Panc1 (cell line): ENCODE results near the gene SPTBN4. TPM values are rescaled to one million over a fixed set of nuclear protein-coding genes. Genes with fewer than 3 reads are reported as not detected.

Source experiments
- ATAC-seq: fragments of 200-7000 bp; cut with Tn5 transposase; 2 replicates; pipeline ENCODE4 v1.9.1; 2020; ENCODE audit warnings: mild to moderate bottlenecking, moderate library complexity
- BruUV-seq: library from RNA; stranded (reverse); fragments of 400-500 nt; replicated peaks from 2 replicates; lab custom pipeline; 2021; lab: Mats Ljungman, UMichigan
- CTCF ChIA-PET: fragments of 300-600 bp; sonication (Branson Sonifier 250); formaldehyde crosslinking; loops from one replicate; lab custom pipeline; 2022; ENCODE audit warnings: antibody characterized with exemption; lab: Charles Lee
- POLR2A ChIA-PET: fragments of 300-600 bp; sonication (Branson Sonifier 250); formaldehyde crosslinking; loops from one replicate; lab custom pipeline; 2022; ENCODE audit warnings: antibody characterized with exemption; lab: Charles Lee
- DNase-seq: peaks from one replicate; pipeline ENCODE4 v3.0.0-alpha.2; 2010; ENCODE audit warnings: low read depth, low spot score
- H3K27ac ChIP-seq: 2 replicates; pipeline ENCODE4 v1.5.1; 2011; ENCODE audit warnings: mild to moderate bottlenecking, low read length, inconsistent platforms
- H3K27me3 ChIP-seq: fragments of 200-500 bp; sonication (Bioruptor generic); 2 replicates; pipeline ENCODE4 v1.6.0; 2014; ENCODE audit warnings: low read length, inconsistent platforms; ENCODE audit not compliant: control insufficient read depth, insufficient read depth
- H3K36me3 ChIP-seq: fragments of 200-500 bp; sonication (Bioruptor generic); 2 replicates; pipeline ENCODE4 v1.5.1; 2014; ENCODE audit warnings: inconsistent platforms, mild to moderate bottlenecking, low read length, moderate library complexity; ENCODE audit not compliant: control insufficient read depth, insufficient read depth
- H3K4me1 ChIP-seq: 2 replicates; pipeline ENCODE4 v1.5.1; 2011; ENCODE audit warnings: inconsistent platforms, mild to moderate bottlenecking, low read length, moderate library complexity; ENCODE audit not compliant: control insufficient read depth, insufficient read depth
- H3K4me3 ChIP-seq, 2 experiments: 2 replicates each; pipeline ENCODE4 v1.5.1; 2011 to 2012; ENCODE audit warnings: low read depth in 2 of 2, low read length in 2 of 2, mild to moderate bottlenecking in 2 of 2, inconsistent platforms in 1 of 2, moderate library complexity in 1 of 2
- H3K9me3 ChIP-seq: fragments of 200-500 bp; sonication (Bioruptor generic); 2 replicates; pipeline ENCODE4 v1.5.1; 2014; ENCODE audit warnings: low read depth, mild to moderate bottlenecking, inconsistent platforms, low read length, moderate library complexity; ENCODE audit not compliant: control insufficient read depth, insufficient read depth
- POLR2AphosphoS5 ChIP-seq: IDR thresholded peaks from 2 replicates; pipeline ENCODE4 v1.6.1; 2012; ENCODE audit warnings: mild to moderate bottlenecking, low read depth, low read length, moderate library complexity
- SIN3A ChIP-seq: IDR thresholded peaks from 2 replicates; pipeline ENCODE4 v1.6.1; 2012; ENCODE audit warnings: low read depth, mild to moderate bottlenecking, low read length, moderate library complexity, borderline replicate concordance; ENCODE audit not compliant: insufficient read depth
- TCF7L2 ChIP-seq: IDR thresholded peaks from 2 replicates; pipeline ENCODE4 v1.6.1; 2011; ENCODE audit warnings: mild to moderate bottlenecking, low read depth, low read length, inconsistent platforms
- in situ Hi-C: cut with HindIII; loops from 2 replicates; pipeline ENCODE4 v1.10.0; 2016; ENCODE audit warnings: low sequenced_read_pairs, low pct_unique_long_range_greater_than_20kb
- intact Hi-C: fragments of 100-400 bp; cut with micrococcal nuclease; formaldehyde crosslinking; loops from one replicate; pipeline ENCODE4 v1.10.0; 2022; ENCODE audit not compliant: unreplicated experiment
- total RNA-seq: library from RNA; stranded (reverse); gene quantifications from one replicate; pipeline ENCODE4 v1.2.1, GENCODE V29; 2021; ENCODE audit not compliant: unreplicated experiment
- TF ChIP-seq, protein P1 (sequence below), 2 experiments: IDR thresholded peaks; 2 replicates each; pipeline ENCODE4 v1.6.1; 2011 to 2012; ENCODE audit warnings: low read depth in 2 of 2, control low read depth in 1 of 2, low read length in 1 of 2, mild to moderate bottlenecking in 1 of 2, moderate library complexity in 1 of 2; ENCODE audit not compliant: insufficient read depth in 1 of 2
- TF ChIP-seq, protein P2 (sequence below): fragments of 450-650 bp; IDR thresholded peaks from 2 replicates; pipeline ENCODE4 v1.5.1; 2017; ENCODE audit warnings: mild to moderate bottlenecking

The SPTBN4 gene
- total RNA-seq, 1 experiment from 2014 or later, result 1.2 TPM

GRCh38 chr19:40506099-40506498 is 39.3 kb downstream of the SPTBN4 start:
- TF ChIP-seq, protein P1, sequence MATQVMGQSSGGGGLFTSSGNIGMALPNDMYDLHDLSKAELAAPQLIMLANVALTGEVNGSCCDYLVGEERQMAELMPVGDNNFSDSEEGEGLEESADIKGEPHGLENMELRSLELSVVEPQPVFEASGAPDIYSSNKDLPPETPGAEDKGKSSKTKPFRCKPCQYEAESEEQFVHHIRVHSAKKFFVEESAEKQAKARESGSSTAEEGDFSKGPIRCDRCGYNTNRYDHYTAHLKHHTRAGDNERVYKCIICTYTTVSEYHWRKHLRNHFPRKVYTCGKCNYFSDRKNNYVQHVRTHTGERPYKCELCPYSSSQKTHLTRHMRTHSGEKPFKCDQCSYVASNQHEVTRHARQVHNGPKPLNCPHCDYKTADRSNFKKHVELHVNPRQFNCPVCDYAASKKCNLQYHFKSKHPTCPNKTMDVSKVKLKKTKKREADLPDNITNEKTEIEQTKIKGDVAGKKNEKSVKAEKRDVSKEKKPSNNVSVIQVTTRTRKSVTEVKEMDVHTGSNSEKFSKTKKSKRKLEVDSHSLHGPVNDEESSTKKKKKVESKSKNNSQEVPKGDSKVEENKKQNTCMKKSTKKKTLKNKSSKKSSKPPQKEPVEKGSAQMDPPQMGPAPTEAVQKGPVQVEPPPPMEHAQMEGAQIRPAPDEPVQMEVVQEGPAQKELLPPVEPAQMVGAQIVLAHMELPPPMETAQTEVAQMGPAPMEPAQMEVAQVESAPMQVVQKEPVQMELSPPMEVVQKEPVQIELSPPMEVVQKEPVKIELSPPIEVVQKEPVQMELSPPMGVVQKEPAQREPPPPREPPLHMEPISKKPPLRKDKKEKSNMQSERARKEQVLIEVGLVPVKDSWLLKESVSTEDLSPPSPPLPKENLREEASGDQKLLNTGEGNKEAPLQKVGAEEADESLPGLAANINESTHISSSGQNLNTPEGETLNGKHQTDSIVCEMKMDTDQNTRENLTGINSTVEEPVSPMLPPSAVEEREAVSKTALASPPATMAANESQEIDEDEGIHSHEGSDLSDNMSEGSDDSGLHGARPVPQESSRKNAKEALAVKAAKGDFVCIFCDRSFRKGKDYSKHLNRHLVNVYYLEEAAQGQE (IDR thresholded peaks at IDR 0.05; ENCODE audit: insufficient read depth in 1 of 2, low read depth in 2 of 2, low read length in 1 of 2), result no peak
- no peak for TF ChIP-seq SIN3A
- TF ChIP-seq, protein P2, sequence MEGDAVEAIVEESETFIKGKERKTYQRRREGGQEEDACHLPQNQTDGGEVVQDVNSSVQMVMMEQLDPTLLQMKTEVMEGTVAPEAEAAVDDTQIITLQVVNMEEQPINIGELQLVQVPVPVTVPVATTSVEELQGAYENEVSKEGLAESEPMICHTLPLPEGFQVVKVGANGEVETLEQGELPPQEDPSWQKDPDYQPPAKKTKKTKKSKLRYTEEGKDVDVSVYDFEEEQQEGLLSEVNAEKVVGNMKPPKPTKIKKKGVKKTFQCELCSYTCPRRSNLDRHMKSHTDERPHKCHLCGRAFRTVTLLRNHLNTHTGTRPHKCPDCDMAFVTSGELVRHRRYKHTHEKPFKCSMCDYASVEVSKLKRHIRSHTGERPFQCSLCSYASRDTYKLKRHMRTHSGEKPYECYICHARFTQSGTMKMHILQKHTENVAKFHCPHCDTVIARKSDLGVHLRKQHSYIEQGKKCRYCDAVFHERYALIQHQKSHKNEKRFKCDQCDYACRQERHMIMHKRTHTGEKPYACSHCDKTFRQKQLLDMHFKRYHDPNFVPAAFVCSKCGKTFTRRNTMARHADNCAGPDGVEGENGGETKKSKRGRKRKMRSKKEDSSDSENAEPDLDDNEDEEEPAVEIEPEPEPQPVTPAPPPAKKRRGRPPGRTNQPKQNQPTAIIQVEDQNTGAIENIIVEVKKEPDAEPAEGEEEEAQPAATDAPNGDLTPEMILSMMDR, result no peak
- TF ChIP-seq POLR2AphosphoS5, result no peak
- TF ChIP-seq TCF7L2, result no peak
- H3K27me3 ChIP-seq, result no peaks in the 10 kb centered on the region
- H3K4me1 ChIP-seq, result no peaks in the 10 kb centered on the region
- H3K36me3 ChIP-seq, result no peaks in the 10 kb centered on the region
- H3K9me3 ChIP-seq, result no peaks in the 10 kb centered on the region
- intact Hi-C loops, result no loop called here
- POLR2A ChIA-PET, result interaction anchor here (0.6 kb wide), 1 partner anchor 129 kb away, joined by 7 read pairs; no protein-coding TSS in a partner anchor
- in situ Hi-C loops, result no loop called here
- ATAC-seq, result no peak
- no peak overlapping the region for H3K27ac ChIP-seq
- no peak for DNase-seq
- no peak overlapping the region for H3K4me3 ChIP-seq
- BruUV-seq, result no TSS peak
- CTCF ChIA-PET, result no interaction called here

DNA sequence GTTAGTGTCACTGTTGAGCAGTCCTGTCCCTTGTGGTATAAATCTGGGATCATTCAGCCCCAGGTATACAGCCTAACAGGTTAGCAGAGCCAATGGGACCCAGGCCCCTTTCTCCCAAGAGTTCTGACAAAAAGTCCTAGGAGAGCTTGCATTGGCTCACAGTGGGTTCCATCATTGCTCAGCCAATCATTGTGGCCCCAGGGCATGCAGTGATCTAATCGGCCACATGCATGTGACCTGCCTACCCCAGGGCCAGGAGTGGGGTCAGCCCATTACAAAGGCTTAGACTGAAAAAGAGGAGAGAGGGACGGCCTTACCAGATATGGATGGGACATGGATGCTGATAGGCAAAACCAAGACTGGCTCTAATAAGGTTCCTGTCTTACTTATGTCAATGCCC is 41.1 kb downstream of the SPTBN4 start:
- in situ Hi-C loops, result no loop called here
- POLR2A ChIA-PET, result no interaction called here

More for the DNA sequence above, 41.1 kb downstream of the SPTBN4 start:
- ATAC-seq (no peak), DNase-seq (no peak)
- Histone ChIP-seq H3K9me3 (no peaks in the 10 kb centered on the region), H3K4me1 (no peaks in the 10 kb centered on the region), H3K27me3 (no peaks in the 10 kb centered on the region), H3K27ac (no peak overlapping the region), H3K4me3 (no peak overlapping the region), H3K36me3 (no peaks in the 10 kb centered on the region)
- CTCF ChIA-PET, result no interaction called here
- TF ChIP-seq, protein P2, result no peak
- TF ChIP-seq, protein P1 (IDR thresholded peaks at IDR 0.05; ENCODE audit: insufficient read depth in 1 of 2, low read depth in 2 of 2, low read length in 1 of 2), result no peak
- TF ChIP-seq TCF7L2 (no peak), SIN3A (no peak), POLR2AphosphoS5 (no peak)
- BruUV-seq, result no TSS peak
- intact Hi-C loops, result no loop called here
